ENCODE data around the gene ZFPL1. TPM values are rescaled to one million over a fixed set of nuclear protein-coding genes. Genes with fewer than 3 reads are reported as not detected.

ZFPL1 gene
- total and polyA plus RNA-seq, 4 donors: 12.3 to 19.2 (median 16.3) TPM

GRCh38 chr11:65089621-65090020 is 5.6 kb downstream of the ZFPL1 start:
- H3K36me3 ChIP-seq (ENCODE audit: control insufficient read depth in 4 of 4, insufficient read depth in 3 of 4, low read depth in 1 of 4, low read length in 3 of 4): peaks cover 5 to 39% (median 13%) of the 10 kb centered on the region in 4 donors
- TF ChIP-seq EGR1 (IDR thresholded peaks at IDR 0.05; ENCODE audit: low read depth in 2 of 2) (no peak), RXRA (IDR thresholded peaks at IDR 0.05) (no peak), CTCF (IDR thresholded peaks at IDR 0.05; ENCODE audit: low read depth, low read length, missing input control) (no peak), HNF4G (IDR thresholded peaks at IDR 0.05) (no peak), YY1 (IDR thresholded peaks at IDR 0.05) (no peak), GABPA (IDR thresholded peaks at IDR 0.05 in 1 of 2, conservative IDR thresholded peaks at IDR 0.05 in 1 of 2) (no peak), NR2F2 (IDR thresholded peaks at IDR 0.05) (no peak), HNF4A (conservative IDR thresholded peaks at IDR 0.05) (no peak), FOXA2 (IDR thresholded peaks at IDR 0.05) (no peak), FOXA1 (IDR thresholded peaks at IDR 0.05) (no peak)
- TF ChIP-seq, protein P1, sequence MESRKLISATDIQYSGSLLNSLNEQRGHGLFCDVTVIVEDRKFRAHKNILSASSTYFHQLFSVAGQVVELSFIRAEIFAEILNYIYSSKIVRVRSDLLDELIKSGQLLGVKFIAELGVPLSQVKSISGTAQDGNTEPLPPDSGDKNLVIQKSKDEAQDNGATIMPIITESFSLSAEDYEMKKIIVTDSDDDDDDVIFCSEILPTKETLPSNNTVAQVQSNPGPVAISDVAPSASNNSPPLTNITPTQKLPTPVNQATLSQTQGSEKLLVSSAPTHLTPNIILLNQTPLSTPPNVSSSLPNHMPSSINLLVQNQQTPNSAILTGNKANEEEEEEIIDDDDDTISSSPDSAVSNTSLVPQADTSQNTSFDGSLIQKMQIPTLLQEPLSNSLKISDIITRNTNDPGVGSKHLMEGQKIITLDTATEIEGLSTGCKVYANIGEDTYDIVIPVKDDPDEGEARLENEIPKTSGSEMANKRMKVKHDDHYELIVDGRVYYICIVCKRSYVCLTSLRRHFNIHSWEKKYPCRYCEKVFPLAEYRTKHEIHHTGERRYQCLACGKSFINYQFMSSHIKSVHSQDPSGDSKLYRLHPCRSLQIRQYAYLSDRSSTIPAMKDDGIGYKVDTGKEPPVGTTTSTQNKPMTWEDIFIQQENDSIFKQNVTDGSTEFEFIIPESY (IDR thresholded peaks at IDR 0.05): no peak
- TF ChIP-seq, protein P2, sequence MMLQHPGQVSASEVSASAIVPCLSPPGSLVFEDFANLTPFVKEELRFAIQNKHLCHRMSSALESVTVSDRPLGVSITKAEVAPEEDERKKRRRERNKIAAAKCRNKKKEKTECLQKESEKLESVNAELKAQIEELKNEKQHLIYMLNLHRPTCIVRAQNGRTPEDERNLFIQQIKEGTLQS (IDR thresholded peaks at IDR 0.05): no peak

GRCh38 chr11:65090628-65091027 is 6.6 kb downstream of the ZFPL1 start:
- Histone ChIP-seq H3K4me1 (ENCODE audit: control insufficient read depth in 4 of 4, insufficient read depth in 4 of 4, low read length in 3 of 4) (peaks cover 0 to 4% (median 2%) of the 10 kb centered on the region in 4 donors), H3K4me3 (ENCODE audit: low read depth in 1 of 3, low read length in 3 of 3) (no peak overlapping the region), H3K9ac (ENCODE audit: low read depth in 1 of 2, low read length in 2 of 2) (no peak overlapping the region), H3K36me3 (ENCODE audit: control insufficient read depth in 4 of 4, insufficient read depth in 3 of 4, low read depth in 1 of 4, low read length in 3 of 4) (peaks cover 5 to 37% (median 12%) of the 10 kb centered on the region in 4 donors), H3K27me3 (ENCODE audit: control insufficient read depth in 4 of 4, insufficient read depth in 4 of 4, low read length in 3 of 4) (no peaks in the 10 kb centered on the region), H3K9me3 (ENCODE audit: control insufficient read depth in 4 of 4, low read length in 3 of 4) (no peaks in the 10 kb centered on the region), H3K27ac (ENCODE audit: low read depth in 1 of 2, low read length in 2 of 2) (no peak overlapping the region)
- no peak for TF ChIP-seq CTCF (IDR thresholded peaks at IDR 0.05; ENCODE audit: low read depth, low read length, missing input control)
- no peak for TF ChIP-seq JUND (IDR thresholded peaks at IDR 0.05)
- no peak for TF ChIP-seq GABPA (IDR thresholded peaks at IDR 0.05 in 1 of 2, conservative IDR thresholded peaks at IDR 0.05 in 1 of 2)
- no peak for TF ChIP-seq NR2F2 (IDR thresholded peaks at IDR 0.05)
- no peak for TF ChIP-seq YY1 (IDR thresholded peaks at IDR 0.05)
- no peak for TF ChIP-seq EGR1 (IDR thresholded peaks at IDR 0.05; ENCODE audit: low read depth in 2 of 2)
- TF ChIP-seq, protein P1 (IDR thresholded peaks at IDR 0.05): no peak
- TF ChIP-seq FOXA1 (IDR thresholded peaks at IDR 0.05): no peak
- TF ChIP-seq, protein P3, sequence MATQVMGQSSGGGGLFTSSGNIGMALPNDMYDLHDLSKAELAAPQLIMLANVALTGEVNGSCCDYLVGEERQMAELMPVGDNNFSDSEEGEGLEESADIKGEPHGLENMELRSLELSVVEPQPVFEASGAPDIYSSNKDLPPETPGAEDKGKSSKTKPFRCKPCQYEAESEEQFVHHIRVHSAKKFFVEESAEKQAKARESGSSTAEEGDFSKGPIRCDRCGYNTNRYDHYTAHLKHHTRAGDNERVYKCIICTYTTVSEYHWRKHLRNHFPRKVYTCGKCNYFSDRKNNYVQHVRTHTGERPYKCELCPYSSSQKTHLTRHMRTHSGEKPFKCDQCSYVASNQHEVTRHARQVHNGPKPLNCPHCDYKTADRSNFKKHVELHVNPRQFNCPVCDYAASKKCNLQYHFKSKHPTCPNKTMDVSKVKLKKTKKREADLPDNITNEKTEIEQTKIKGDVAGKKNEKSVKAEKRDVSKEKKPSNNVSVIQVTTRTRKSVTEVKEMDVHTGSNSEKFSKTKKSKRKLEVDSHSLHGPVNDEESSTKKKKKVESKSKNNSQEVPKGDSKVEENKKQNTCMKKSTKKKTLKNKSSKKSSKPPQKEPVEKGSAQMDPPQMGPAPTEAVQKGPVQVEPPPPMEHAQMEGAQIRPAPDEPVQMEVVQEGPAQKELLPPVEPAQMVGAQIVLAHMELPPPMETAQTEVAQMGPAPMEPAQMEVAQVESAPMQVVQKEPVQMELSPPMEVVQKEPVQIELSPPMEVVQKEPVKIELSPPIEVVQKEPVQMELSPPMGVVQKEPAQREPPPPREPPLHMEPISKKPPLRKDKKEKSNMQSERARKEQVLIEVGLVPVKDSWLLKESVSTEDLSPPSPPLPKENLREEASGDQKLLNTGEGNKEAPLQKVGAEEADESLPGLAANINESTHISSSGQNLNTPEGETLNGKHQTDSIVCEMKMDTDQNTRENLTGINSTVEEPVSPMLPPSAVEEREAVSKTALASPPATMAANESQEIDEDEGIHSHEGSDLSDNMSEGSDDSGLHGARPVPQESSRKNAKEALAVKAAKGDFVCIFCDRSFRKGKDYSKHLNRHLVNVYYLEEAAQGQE (IDR thresholded peaks at IDR 0.05): no peak
- TF ChIP-seq FOXA2 (IDR thresholded peaks at IDR 0.05): no peak
- TF ChIP-seq HNF4A (conservative IDR thresholded peaks at IDR 0.05): no peak
- no peak for TF ChIP-seq TAF1 (conservative IDR thresholded peaks at IDR 0.05)
- TF ChIP-seq, protein P4, sequence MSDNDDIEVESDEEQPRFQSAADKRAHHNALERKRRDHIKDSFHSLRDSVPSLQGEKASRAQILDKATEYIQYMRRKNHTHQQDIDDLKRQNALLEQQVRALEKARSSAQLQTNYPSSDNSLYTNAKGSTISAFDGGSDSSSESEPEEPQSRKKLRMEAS (IDR thresholded peaks at IDR 0.05): no peak
- WGBS: 98% methylated on average over 4 of the region's 4 CpGs
- no peak for DNase-seq (ENCODE audit: low spot score)

More at GRCh38 chr11:65089621-65090020, 5.6 kb downstream of the ZFPL1 start:
- H3K4me3 ChIP-seq (ENCODE audit: low read depth in 1 of 3, low read length in 3 of 3): no peak overlapping the region
- no peaks in the 10 kb centered on the region for H3K27me3 ChIP-seq (ENCODE audit: control insufficient read depth in 4 of 4, insufficient read depth in 4 of 4, low read length in 3 of 4)
- no peaks in the 10 kb centered on the region for H3K9me3 ChIP-seq (ENCODE audit: control insufficient read depth in 4 of 4, low read length in 3 of 4)
- H3K4me1 ChIP-seq (ENCODE audit: control insufficient read depth in 4 of 4, insufficient read depth in 4 of 4, low read length in 3 of 4): peaks cover 5 to 12% (median 10%) of the 10 kb centered on the region in 4 donors
- H3K27ac ChIP-seq (ENCODE audit: low read depth in 1 of 2, low read length in 2 of 2): no peak overlapping the region
- no peak for DNase-seq (ENCODE audit: low spot score)
- 91% methylated on average over 4 of the region's 4 CpGs for WGBS
- no peak overlapping the region for H3K9ac ChIP-seq (ENCODE audit: low read depth in 1 of 2, low read length in 2 of 2)
